IPS-18c (cell line): Measurements from ENCODE around the gene SEZ6L.

Experiments used
- H3K4me3 ChIP-seq: 2 replicates; pipeline ENCODE4 v1.7.0; 2013; ENCODE audit warnings: low read depth, mild to moderate bottlenecking, low read length, moderate library complexity; ENCODE audit not compliant: insufficient read depth
- H3K9me3 ChIP-seq: one replicate; pipeline ENCODE4 v1.6.1; 2013; ENCODE audit warnings: mild to moderate bottlenecking, low read length, moderate library complexity; ENCODE audit not compliant: control insufficient read depth, insufficient read depth

The SEZ6L gene

GRCh38 chr22:26273011-26273675, 103.9 kb downstream of the SEZ6L start:
- Histone ChIP-seq H3K9me3 (no peaks in the 10 kb centered on the region), H3K4me3 (no peak overlapping the region)

GRCh38 chr22:26276529-26277160, 107.4 kb downstream of the SEZ6L start:
- Histone ChIP-seq H3K4me3 (no peak overlapping the region), H3K9me3 (no peaks in the 10 kb centered on the region)

GRCh38 chr22:26281941-26282340, 112.7 kb downstream of the SEZ6L start:
- no peaks in the 10 kb centered on the region for H3K9me3 ChIP-seq
- H3K4me3 ChIP-seq: no peak overlapping the region

- no peak overlapping the region for H3K4me3 ChIP-seq
- no peaks in the 10 kb centered on the region for H3K9me3 ChIP-seq
Measured at GRCh38 chr22:26283330-26283729, 114.1 kb downstream of the SEZ6L start.

GRCh38 chr22:26285632-26286031, 116.4 kb downstream of the SEZ6L start:
- Histone ChIP-seq H3K4me3 (no peak overlapping the region), H3K9me3 (no peaks in the 10 kb centered on the region)

- no peaks in the 10 kb centered on the region for H3K9me3 ChIP-seq
Measured at GRCh38 chr22:26286091-26286820, 117.0 kb downstream of the SEZ6L start.

GRCh38 chr22:26287382-26288225, 118.3 kb downstream of the SEZ6L start:
- H3K9me3 ChIP-seq: no peaks in the 10 kb centered on the region
- H3K4me3 ChIP-seq: no peak overlapping the region

More at GRCh38 chr22:26286091-26286820, 117.0 kb downstream of the SEZ6L start:
- no peak overlapping the region for H3K4me3 ChIP-seq

- H3K4me3 ChIP-seq: no peak overlapping the region
- H3K9me3 ChIP-seq: no peaks in the 10 kb centered on the region
Measured at GRCh38 chr22:26289611-26290101, 120.4 kb downstream of the SEZ6L start.

GRCh38 chr22:26291940-26292666, 122.8 kb downstream of the SEZ6L start:
- no peaks in the 10 kb centered on the region for H3K9me3 ChIP-seq
- no peak overlapping the region for H3K4me3 ChIP-seq

GRCh38 chr22:26292667-26292995, 123.4 kb downstream of the SEZ6L start:
- no peak overlapping the region for H3K4me3 ChIP-seq
- no peaks in the 10 kb centered on the region for H3K9me3 ChIP-seq

- Histone ChIP-seq H3K9me3 (no peaks in the 10 kb centered on the region), H3K4me3 (no peak overlapping the region)
Measured at GRCh38 chr22:26295563-26296126, 126.4 kb downstream of the SEZ6L start.

- Histone ChIP-seq H3K9me3 (no peaks in the 10 kb centered on the region), H3K4me3 (no peak overlapping the region)
Measured at GRCh38 chr22:26298605-26299310, 129.5 kb downstream of the SEZ6L start.

- Histone ChIP-seq H3K9me3 (no peaks in the 10 kb centered on the region), H3K4me3 (no peak overlapping the region)
Measured at GRCh38 chr22:26302726-26303125, 133.5 kb downstream of the SEZ6L start.

- H3K9me3 ChIP-seq: no peaks in the 10 kb centered on the region
- H3K4me3 ChIP-seq: no peak overlapping the region
Measured at GRCh38 chr22:26303475-26303874, 134.2 kb downstream of the SEZ6L start.

GRCh38 chr22:26304730-26305129, 135.5 kb downstream of the SEZ6L start:
- H3K9me3 ChIP-seq: no peaks in the 10 kb centered on the region
- H3K4me3 ChIP-seq: no peak overlapping the region

GRCh38 chr22:26308467-26308866, 139.2 kb downstream of the SEZ6L start:
- Histone ChIP-seq H3K9me3 (peaks cover 2% of the 10 kb centered on the region), H3K4me3 (no peak overlapping the region)
